K562 (cell line): Measurements from ENCODE around the gene HOXB4. TPM values are rescaled to one million over a fixed set of nuclear protein-coding genes. Genes with fewer than 3 reads are reported as not detected.

ENCODE experiments used
- BHLHE40 ChIP-seq: IDR thresholded peaks from 2 replicates; pipeline ENCODE4 v1.6.1; 2011; ENCODE audit warnings: low read length, improper control_type of control experiment
- ERF ChIP-seq: fragments of 450-650 bp; formaldehyde crosslinking; IDR thresholded peaks from 2 replicates; pipeline ENCODE4 v1.4.0; 2020; ENCODE audit warnings: mild to moderate bottlenecking, mixed read lengths
- SMAD1 ChIP-seq: fragments of 150-350 bp; IDR thresholded peaks from 2 replicates; pipeline ENCODE4 v1.6.1; 2014; ENCODE audit warnings: low read length, low read depth; ENCODE audit not compliant: partially characterized antibody
- SRF ChIP-seq, 2 experiments: fragments of 250-450, 450-650 bp in 1 of 2; sonication (Bioruptor Pico) in 1 of 2; sonication (generic) in 1 of 2; formaldehyde crosslinking; IDR thresholded peaks; 2 replicates each; pipeline versions ENCODE4 v1.5.0 to v1.5.1; 2020 to 2022; ENCODE audit warnings: mild to moderate bottlenecking in 1 of 2, missing genetic modification reagents in 1 of 2
- TEAD1 ChIP-seq, 2 experiments: fragments of 450-650 bp in 1 of 2; sonication (generic) in 1 of 2; formaldehyde crosslinking; IDR thresholded peaks; 2 replicates each; pipeline versions ENCODE4 v1.4.0 to v1.8.0; 2020 to 2022; ENCODE audit warnings: mild to moderate bottlenecking in 2 of 2, missing genetic modification reagents in 1 of 2
- TSC22D4 ChIP-seq: fragments of 450-650 bp; IDR thresholded peaks from 2 replicates; pipeline ENCODE4 v1.6.1; 2016; ENCODE audit warnings: missing genetic modification characterization, missing biosample characterization, control low read depth
- ZNF76 ChIP-seq: fragments of 250-450 bp; sonication (Bioruptor Pico); IDR thresholded peaks from 2 replicates; pipeline ENCODE4 v1.4.0; 2020; ENCODE audit warnings: mild to moderate bottlenecking, moderate library complexity, borderline replicate concordance
- polyA plus RNA-seq, 8 experiments: library from polyadenylated mRNA; depleted of rRNA in 4 of 8; stranded (reverse) in 5 of 8; unstranded in 3 of 8; fragments of >200 nt; fragmentation: Nextera tagmentation in 2 of 8; fragmentation: Illumina TruSeq in 1 of 8; extraction: Ambion mirVana in 2 of 8; extraction: Trizol in 1 of 8; gene quantifications; 2 replicates each; pipeline versions ENCODE4 v1.2.1 to v1.2.3, GENCODE V29; 2011 to 2014; ENCODE audit warnings: inconsistent platforms in 1 of 8, missing spikeins in 1 of 8
- total RNA-seq, 7 experiments: library from RNA; depleted of rRNA in 6 of 7; stranded (reverse); fragments of >200 nt in 6 of 7; fragmentation: Illumina TruSeq in 2 of 7; extraction: Trizol in 2 of 7; gene quantifications; 2 replicates each; pipeline versions ENCODE4 v1.2.1 to v1.2.3, GENCODE V29; 2011 to 2021; ENCODE audit warnings: low replicate concordance in 1 of 7
- TF ChIP-seq, protein P1 (sequence below): sonication (generic); formaldehyde crosslinking; IDR thresholded peaks from 2 replicates; pipeline ENCODE4 v1.9.0; 2022; ENCODE audit warnings: mild to moderate bottlenecking, missing genetic modification reagents
- TF ChIP-seq, protein P2 (sequence below), 2 experiments: fragments of 450-650 bp; IDR thresholded peaks; 2 replicates each; pipeline ENCODE4 v1.6.1; 2016; ENCODE audit warnings: mild to moderate bottlenecking in 2 of 2, borderline replicate concordance in 1 of 2, low read depth in 1 of 2, moderate library complexity in 1 of 2
- TF ChIP-seq, protein P3 (sequence below): fragments of 250-450 bp; sonication (Bioruptor Pico); IDR thresholded peaks from 2 replicates; pipeline ENCODE4 v1.9.0; 2021; ENCODE audit warnings: mild to moderate bottlenecking, inconsistent platforms
- TF ChIP-seq, protein P4 (sequence below), 2 experiments: fragments of 450-650 bp; conservative IDR thresholded peaks; 2 replicates each; pipeline ENCODE4 v1.6.1; 2017; ENCODE audit warnings: mild to moderate bottlenecking in 2 of 2, moderate library complexity in 2 of 2

The HOXB4 gene
- total and polyA plus RNA-seq, 9 of the 15 experiments (the other 6 are each of a cell fraction or from before 2014, with no cell fraction given), result 1.6 to 34.9 (median 14.9) TPM

DNA sequence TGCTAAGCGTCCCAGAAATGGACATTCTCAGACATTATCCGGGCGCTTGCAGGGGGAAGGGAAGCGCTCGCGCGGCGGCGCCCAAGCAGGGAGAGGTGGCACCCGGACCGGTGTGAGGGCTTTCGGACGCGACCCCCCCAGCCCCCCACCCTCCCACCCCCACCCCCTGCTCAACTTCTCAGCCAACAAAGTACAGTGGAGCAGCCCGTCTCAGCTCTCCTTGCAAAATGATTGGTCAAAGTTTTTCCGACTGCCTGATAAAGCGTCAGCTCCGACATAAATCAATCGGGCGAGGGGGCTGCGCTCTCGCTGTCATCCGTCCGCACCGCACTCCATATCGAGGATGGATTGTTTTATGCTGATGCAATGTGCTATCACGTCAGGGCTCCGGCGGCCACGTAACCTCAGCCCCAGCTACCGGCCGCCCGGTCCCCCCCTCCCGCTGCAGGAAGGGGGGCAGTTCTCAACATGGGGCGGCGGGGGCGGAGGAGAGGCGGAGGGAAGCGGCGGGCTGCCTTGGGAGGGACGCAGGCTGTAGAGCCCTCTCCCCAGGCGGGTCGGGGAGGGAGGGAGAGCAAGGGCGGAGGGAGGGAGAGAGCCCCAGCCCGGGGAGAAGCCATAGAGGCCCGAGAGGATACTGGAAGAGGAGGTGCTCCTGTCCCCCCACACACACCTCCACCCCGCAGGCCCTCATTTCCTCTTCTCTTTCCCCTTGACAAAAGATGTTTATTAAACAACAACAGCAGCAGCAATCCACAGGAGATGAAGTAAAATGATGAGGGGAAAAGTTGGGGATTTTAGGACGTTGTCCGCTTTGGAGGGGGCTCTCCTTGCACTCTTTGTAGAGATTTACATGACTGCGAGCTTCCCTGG lies 48.3 kb upstream of the HOXB4 start, which contains the start of gene HOXB9 (continued):
- no peak for TF ChIP-seq TSC22D4 (tag)
- peak; percentile 25 for TF ChIP-seq SMAD1
- TF ChIP-seq, protein P1, sequence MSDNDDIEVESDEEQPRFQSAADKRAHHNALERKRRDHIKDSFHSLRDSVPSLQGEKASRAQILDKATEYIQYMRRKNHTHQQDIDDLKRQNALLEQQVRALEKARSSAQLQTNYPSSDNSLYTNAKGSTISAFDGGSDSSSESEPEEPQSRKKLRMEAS (CRISPR knock-in tag), result 0 out of 2 replicates have a peak, but pooled peaks have one; percentile 7
- TF ChIP-seq, protein P2, sequence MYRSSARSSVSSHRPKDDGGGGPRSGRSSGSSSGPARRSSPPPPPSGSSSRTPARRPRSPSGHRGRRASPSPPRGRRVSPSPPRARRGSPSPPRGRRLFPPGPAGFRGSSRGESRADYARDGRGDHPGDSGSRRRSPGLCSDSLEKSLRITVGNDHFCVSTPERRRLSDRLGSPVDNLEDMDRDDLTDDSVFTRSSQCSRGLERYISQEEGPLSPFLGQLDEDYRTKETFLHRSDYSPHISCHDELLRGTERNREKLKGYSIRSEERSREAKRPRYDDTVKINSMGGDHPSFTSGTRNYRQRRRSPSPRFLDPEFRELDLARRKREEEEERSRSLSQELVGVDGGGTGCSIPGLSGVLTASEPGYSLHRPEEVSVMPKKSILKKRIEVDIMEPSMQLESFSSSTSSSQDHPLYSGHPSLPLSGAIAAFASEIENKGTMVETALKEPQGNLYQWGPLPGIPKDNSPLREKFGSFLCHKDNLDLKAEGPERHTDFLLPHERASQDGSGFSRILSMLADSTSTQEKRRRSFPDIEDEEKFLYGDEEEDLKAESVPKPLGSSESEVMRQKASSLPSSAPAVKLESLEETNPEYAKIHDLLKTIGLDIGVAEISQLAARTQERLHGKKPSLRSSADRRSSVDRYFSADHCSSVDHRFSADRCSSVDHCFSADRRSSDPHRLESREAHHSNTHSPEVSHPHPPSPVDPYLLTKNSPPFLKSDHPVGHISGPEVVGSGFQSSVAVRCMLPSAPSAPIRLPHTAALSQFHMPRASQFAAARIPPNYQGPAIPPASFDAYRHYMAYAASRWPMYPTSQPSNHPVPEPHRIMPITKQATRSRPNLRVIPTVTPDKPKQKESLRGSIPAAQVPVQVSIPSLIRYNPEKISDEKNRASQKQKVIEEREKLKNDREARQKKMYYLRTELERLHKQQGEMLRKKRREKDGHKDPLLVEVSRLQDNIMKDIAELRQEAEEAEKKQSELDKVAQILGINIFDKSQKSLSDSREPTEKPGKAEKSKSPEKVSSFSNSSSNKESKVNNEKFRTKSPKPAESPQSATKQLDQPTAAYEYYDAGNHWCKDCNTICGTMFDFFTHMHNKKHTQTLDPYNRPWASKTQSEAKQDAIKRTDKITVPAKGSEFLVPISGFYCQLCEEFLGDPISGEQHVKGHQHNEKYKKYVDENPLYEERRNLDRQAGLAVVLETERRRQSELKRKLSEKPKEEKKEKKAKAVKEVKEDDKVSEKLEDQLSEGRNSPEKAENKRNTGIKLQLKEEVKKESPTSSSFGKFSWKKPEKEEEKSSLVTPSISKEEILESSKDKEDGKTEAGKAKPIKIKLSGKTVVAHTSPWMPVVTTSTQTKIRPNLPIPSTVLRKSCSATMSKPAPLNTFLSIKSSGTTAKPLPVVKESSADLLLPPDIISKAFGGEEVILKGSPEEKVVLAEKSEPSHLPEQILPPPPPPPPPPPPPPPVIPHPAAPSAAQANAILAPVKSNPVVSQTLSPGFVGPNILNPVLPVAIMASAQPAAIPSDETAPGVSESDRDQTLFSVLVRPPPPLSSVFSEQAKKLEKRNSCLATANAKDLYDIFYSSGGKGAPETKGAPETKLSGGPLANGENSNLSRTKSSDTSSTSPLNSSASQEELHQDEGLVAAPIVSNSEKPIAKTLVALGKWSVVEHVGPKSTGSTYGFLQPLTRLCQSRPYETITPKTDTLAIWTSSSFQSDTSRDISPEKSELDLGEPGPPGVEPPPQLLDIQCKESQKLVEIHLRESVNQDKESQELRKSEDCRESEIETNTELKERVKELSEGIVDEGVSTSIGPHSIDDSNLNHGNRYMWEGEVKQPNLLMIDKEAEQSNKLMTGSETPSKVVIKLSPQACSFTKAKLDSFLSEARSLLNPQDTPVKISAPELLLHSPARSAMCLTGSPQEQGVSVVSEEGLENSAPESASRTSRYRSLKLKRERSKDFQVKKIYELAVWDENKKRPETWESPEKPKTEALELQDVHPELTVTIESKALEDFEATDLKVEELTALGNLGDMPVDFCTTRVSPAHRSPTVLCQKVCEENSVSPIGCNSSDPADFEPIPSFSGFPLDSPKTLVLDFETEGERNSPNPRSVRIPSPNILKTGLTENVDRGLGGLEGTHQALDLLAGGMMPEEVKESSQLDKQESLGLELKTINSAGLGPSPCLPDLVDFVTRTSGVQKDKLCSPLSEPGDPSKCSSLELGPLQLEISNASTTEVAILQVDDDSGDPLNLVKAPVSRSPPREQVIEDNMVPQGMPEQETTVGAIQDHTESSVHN (IDR thresholded peaks at IDR 0.05; ENCODE audit: borderline replicate concordance in 1 of 2, low read depth in 1 of 2), result peak in 1 of 2 experiments; percentile 97; a peak in 2 of 4 replicates
- peak; percentile 48 to 63; a peak in 2 of 4 replicates for TF ChIP-seq TEAD1 (CRISPR knock-in tag; IDR thresholded peaks at IDR 0.05)
- TF ChIP-seq SRF (CRISPR knock-in tag; IDR thresholded peaks at IDR 0.05), result peak in 1 of 2 experiments; percentile 86; a peak in 2 of 4 replicates
- 0 out of 2 replicates have a peak, but pooled peaks have one; percentile 59 for TF ChIP-seq ERF (CRISPR knock-in tag)
- peak; percentile 39 for TF ChIP-seq BHLHE40
- TF ChIP-seq, protein P3, sequence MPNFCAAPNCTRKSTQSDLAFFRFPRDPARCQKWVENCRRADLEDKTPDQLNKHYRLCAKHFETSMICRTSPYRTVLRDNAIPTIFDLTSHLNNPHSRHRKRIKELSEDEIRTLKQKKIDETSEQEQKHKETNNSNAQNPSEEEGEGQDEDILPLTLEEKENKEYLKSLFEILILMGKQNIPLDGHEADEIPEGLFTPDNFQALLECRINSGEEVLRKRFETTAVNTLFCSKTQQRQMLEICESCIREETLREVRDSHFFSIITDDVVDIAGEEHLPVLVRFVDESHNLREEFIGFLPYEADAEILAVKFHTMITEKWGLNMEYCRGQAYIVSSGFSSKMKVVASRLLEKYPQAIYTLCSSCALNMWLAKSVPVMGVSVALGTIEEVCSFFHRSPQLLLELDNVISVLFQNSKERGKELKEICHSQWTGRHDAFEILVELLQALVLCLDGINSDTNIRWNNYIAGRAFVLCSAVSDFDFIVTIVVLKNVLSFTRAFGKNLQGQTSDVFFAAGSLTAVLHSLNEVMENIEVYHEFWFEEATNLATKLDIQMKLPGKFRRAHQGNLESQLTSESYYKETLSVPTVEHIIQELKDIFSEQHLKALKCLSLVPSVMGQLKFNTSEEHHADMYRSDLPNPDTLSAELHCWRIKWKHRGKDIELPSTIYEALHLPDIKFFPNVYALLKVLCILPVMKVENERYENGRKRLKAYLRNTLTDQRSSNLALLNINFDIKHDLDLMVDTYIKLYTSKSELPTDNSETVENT, result peak; percentile 80; the same call in 1 of the 2 replicates
- TF ChIP-seq ZNF76 (CRISPR knock-in tag), result 0 out of 2 replicates have a peak, but pooled peaks have one; percentile 26
- TF ChIP-seq, protein P4, sequence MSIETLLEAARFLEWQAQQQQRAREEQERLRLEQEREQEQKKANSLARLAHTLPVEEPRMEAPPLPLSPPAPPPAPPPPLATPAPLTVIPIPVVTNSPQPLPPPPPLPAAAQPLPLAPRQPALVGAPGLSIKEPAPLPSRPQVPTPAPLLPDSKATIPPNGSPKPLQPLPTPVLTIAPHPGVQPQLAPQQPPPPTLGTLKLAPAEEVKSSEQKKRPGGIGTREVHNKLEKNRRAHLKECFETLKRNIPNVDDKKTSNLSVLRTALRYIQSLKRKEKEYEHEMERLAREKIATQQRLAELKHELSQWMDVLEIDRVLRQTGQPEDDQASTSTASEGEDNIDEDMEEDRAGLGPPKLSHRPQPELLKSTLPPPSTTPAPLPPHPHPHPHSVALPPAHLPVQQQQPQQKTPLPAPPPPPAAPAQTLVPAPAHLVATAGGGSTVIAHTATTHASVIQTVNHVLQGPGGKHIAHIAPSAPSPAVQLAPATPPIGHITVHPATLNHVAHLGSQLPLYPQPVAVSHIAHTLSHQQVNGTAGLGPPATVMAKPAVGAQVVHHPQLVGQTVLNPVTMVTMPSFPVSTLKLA (conservative IDR thresholded peaks at IDR 0.05), result peak; percentile 59 to 89; a peak in 3 of 4 replicates
